MM.1S (cell line): ENCODE measurements around the gene SLBP.

ENCODE experiments used
- DNase-seq: peaks from one replicate; pipeline ENCODE4 v3.0.0-alpha.2; 2015
- H2AFZ ChIP-seq: fragments of 300-600 bp; sonication (generic); 2 replicates; pipeline ENCODE4 v1.6.0; 2016; ENCODE audit warnings: antibody characterized with exemption, low read length
- H3F3A ChIP-seq: fragments of 300-600 bp; sonication (generic); 2 replicates; pipeline ENCODE4 v1.6.1; 2016; ENCODE audit warnings: mild to moderate bottlenecking, antibody characterized with exemption, low read length, moderate library complexity, mixed read lengths; ENCODE audit not compliant: insufficient read depth
- H3K27ac ChIP-seq: fragments of 300-600 bp; sonication (generic); 2 replicates; pipeline ENCODE4 v1.5.1; 2016; ENCODE audit warnings: mild to moderate bottlenecking, low read length
- H3K27me3 ChIP-seq: fragments of 300-600 bp; sonication (generic); replicated peaks from 2 replicates; pipeline ENCODE4 v1.6.0; 2016; ENCODE audit warnings: low read length; ENCODE audit not compliant: insufficient read depth
- H3K36me3 ChIP-seq: fragments of 300-600 bp; sonication (generic); replicated peaks from 2 replicates; pipeline ENCODE4 v1.6.1; 2016; ENCODE audit warnings: mild to moderate bottlenecking, low read length, mixed read lengths; ENCODE audit not compliant: insufficient read depth
- H3K4me1 ChIP-seq: fragments of 300-600 bp; sonication (generic); 2 replicates; pipeline ENCODE4 v1.6.1; 2016; ENCODE audit warnings: low read length, mixed read lengths
- H3K4me2 ChIP-seq: fragments of 300-600 bp; sonication (generic); 2 replicates; pipeline ENCODE4 v1.6.0; 2016; ENCODE audit warnings: low read depth, low read length
- H3K4me3 ChIP-seq: fragments of 300-600 bp; sonication (generic); 2 replicates; pipeline ENCODE4 v1.5.1; 2016; ENCODE audit warnings: low read length, mixed read lengths
- H3K79me2 ChIP-seq: fragments of 300-600 bp; sonication (generic); 2 replicates; pipeline ENCODE4 v1.6.1; 2016; ENCODE audit warnings: mixed run types, low read length, mixed read lengths
- H3K9ac ChIP-seq: fragments of 300-600 bp; sonication (generic); 2 replicates; pipeline ENCODE4 v1.6.1; 2016; ENCODE audit warnings: low read length, mixed read lengths
- H3K9me2 ChIP-seq: fragments of 300-600 bp; sonication (generic); replicated peaks from 2 replicates; pipeline ENCODE4 v1.6.1; 2016; ENCODE audit warnings: mild to moderate bottlenecking, low read length, mixed read lengths; ENCODE audit not compliant: insufficient read depth
- H3K9me3 ChIP-seq: fragments of 300-600 bp; sonication (generic); replicated peaks from 2 replicates; pipeline ENCODE4 v1.6.1; 2016; ENCODE audit warnings: mild to moderate bottlenecking, low read length, mixed read lengths; ENCODE audit not compliant: insufficient read depth
- H4K20me1 ChIP-seq: fragments of 300-600 bp; sonication (generic); 2 replicates; pipeline ENCODE4 v1.6.1; 2016; ENCODE audit warnings: mild to moderate bottlenecking, low read length, moderate library complexity, mixed read lengths; ENCODE audit not compliant: insufficient read depth
- CTCF ChIP-seq: fragments of 300-600 bp; sonication (generic); IDR thresholded peaks from 2 replicates; pipeline ENCODE4 v1.5.1; 2016; ENCODE audit warnings: antibody characterized with exemption, low read length, mixed read lengths
- EZH2 ChIP-seq: fragments of 300-600 bp; sonication (generic); optimal IDR thresholded peaks from 2 replicates; pipeline ENCODE3; 2017; ENCODE audit warnings: low read depth, mild to moderate bottlenecking, antibody characterized with exemption, low read length, mixed read lengths
- EZH2phosphoT487 ChIP-seq: fragments of 300-600 bp; sonication (generic); IDR thresholded peaks from 2 replicates; pipeline ENCODE4 v1.6.1; 2018; ENCODE audit warnings: antibody characterized with exemption, low read length

Gene SLBP

GRCh38 chr4:1737666-1738065 lies 25.5 kb upstream of the SLBP start:
- no peaks in the 10 kb centered on the region for H3K9me3 ChIP-seq
- no peaks in the 10 kb centered on the region for H3K9me2 ChIP-seq
- DNase-seq, result no peak
- H3F3A ChIP-seq, result no peaks in the 10 kb centered on the region
- peaks cover 3% of the 10 kb centered on the region for H3K36me3 ChIP-seq
- no peaks in the 10 kb centered on the region for H3K27me3 ChIP-seq
- H3K9ac ChIP-seq, result no peak overlapping the region
- no peaks in the 10 kb centered on the region for H3K4me1 ChIP-seq
- H2AFZ ChIP-seq, result no peak overlapping the region
- H3K79me2 ChIP-seq, result peaks cover 11% of the 10 kb centered on the region
- H4K20me1 ChIP-seq, result no peaks in the 10 kb centered on the region
- no peak overlapping the region for H3K27ac ChIP-seq
- H3K4me2 ChIP-seq, result no peak overlapping the region
- no peak for TF ChIP-seq CTCF
- TF ChIP-seq EZH2, result no peak
- no peak for TF ChIP-seq EZH2phosphoT487
- H3K4me3 ChIP-seq, result no peak overlapping the region

GRCh38 chr4:1736812-1737211 lies 24.7 kb upstream of the SLBP start:
- H2AFZ ChIP-seq, result no peak overlapping the region
- H3K4me3 ChIP-seq, result no peak overlapping the region
- H3K36me3 ChIP-seq, result peaks cover 3% of the 10 kb centered on the region
- H3K27ac ChIP-seq, result no peak overlapping the region
- no peaks in the 10 kb centered on the region for H3K27me3 ChIP-seq
- H3K9me3 ChIP-seq, result no peaks in the 10 kb centered on the region
- no peak overlapping the region for H3K9ac ChIP-seq
- H3K9me2 ChIP-seq, result no peaks in the 10 kb centered on the region
- H3K4me2 ChIP-seq, result no peak overlapping the region
- H3K79me2 ChIP-seq, result peaks cover 15% of the 10 kb centered on the region
- TF ChIP-seq EZH2, result no peak
- no peak for TF ChIP-seq EZH2phosphoT487
- no peak for TF ChIP-seq CTCF
- H3K4me1 ChIP-seq, result no peaks in the 10 kb centered on the region
- no peaks in the 10 kb centered on the region for H4K20me1 ChIP-seq
- H3F3A ChIP-seq, result no peaks in the 10 kb centered on the region
- DNase-seq, result no peak

GRCh38 chr4:1735215-1735614 lies 23.1 kb upstream of the SLBP start:
- no peak overlapping the region for H3K27ac ChIP-seq
- H3K9ac ChIP-seq, result no peak overlapping the region
- H2AFZ ChIP-seq, result no peak overlapping the region
- no peaks in the 10 kb centered on the region for H3K27me3 ChIP-seq
- H3K79me2 ChIP-seq, result peaks cover 27% of the 10 kb centered on the region
- no peaks in the 10 kb centered on the region for H3K4me1 ChIP-seq
- no peaks in the 10 kb centered on the region for H4K20me1 ChIP-seq
- no peaks in the 10 kb centered on the region for H3K9me2 ChIP-seq
- no peak overlapping the region for H3K4me3 ChIP-seq
- no peaks in the 10 kb centered on the region for H3F3A ChIP-seq
- H3K9me3 ChIP-seq, result no peaks in the 10 kb centered on the region
- H3K36me3 ChIP-seq, result peaks cover 7% of the 10 kb centered on the region
- H3K4me2 ChIP-seq, result no peak overlapping the region
- DNase-seq, result no peak
- no peak for TF ChIP-seq EZH2
- TF ChIP-seq EZH2phosphoT487, result no peak
- no peak for TF ChIP-seq CTCF

- Histone ChIP-seq H3K4me1 (no peaks in the 10 kb centered on the region), H3K27ac (no peak overlapping the region), H2AFZ (no peak overlapping the region), H3K9ac (no peak overlapping the region), H3K4me3 (no peak overlapping the region), H3K27me3 (no peaks in the 10 kb centered on the region), H3K4me2 (no peak overlapping the region), H3K9me2 (no peaks in the 10 kb centered on the region), H3F3A (no peaks in the 10 kb centered on the region), H3K36me3 (peaks cover 16% of the 10 kb centered on the region), H4K20me1 (no peaks in the 10 kb centered on the region), H3K9me3 (no peaks in the 10 kb centered on the region), H3K79me2 (peaks cover 47% of the 10 kb centered on the region)
- no peak for TF ChIP-seq CTCF
- TF ChIP-seq EZH2phosphoT487, result no peak
- TF ChIP-seq EZH2, result no peak
- no peak for DNase-seq
These were observed 20.8 kb upstream of the SLBP start for GRCh38 chr4:1732911-1733310.
